ACC112 (cell line): ENCODE measurements around the gene FBP1.

Experiments
- H2AFZ ChIP-seq: fragments of 200-600 bp; sonication (generic); one replicate; pipeline ENCODE4 v1.6.0; 2017; ENCODE audit warnings: antibody characterized with exemption, low read length; ENCODE audit not compliant: unreplicated experiment
- H3K27ac ChIP-seq: fragments of 200-600 bp; sonication (generic); 2 replicates; pipeline ENCODE4 v1.5.1; 2014; ENCODE audit warnings: low read depth, mild to moderate bottlenecking, antibody characterized with exemption, low read length, moderate library complexity
- H3K27me3 ChIP-seq: fragments of 200-600 bp; sonication (generic); 2 replicates; pipeline ENCODE4 v1.6.1; 2014; ENCODE audit warnings: mild to moderate bottlenecking, antibody characterized with exemption, low read length, moderate library complexity, mixed read lengths; ENCODE audit not compliant: insufficient read depth
- H3K36me3 ChIP-seq: fragments of 200-600 bp; sonication (generic); 2 replicates; pipeline ENCODE4 v1.6.1; 2016; ENCODE audit warnings: mild to moderate bottlenecking, antibody characterized with exemption, low read length, moderate library complexity, mixed read lengths; ENCODE audit not compliant: insufficient read depth
- H3K4me1 ChIP-seq: fragments of 200-600 bp; sonication (generic); one replicate; pipeline ENCODE4 v1.6.1; 2016; ENCODE audit warnings: low read length, mixed read lengths; ENCODE audit not compliant: insufficient read depth, unreplicated experiment, control insufficient read depth
- H3K4me3 ChIP-seq: fragments of 200-600 bp; sonication (generic); 2 replicates; pipeline ENCODE4 v1.5.1; 2014; ENCODE audit warnings: mild to moderate bottlenecking, low read depth, low read length
- H3K79me2 ChIP-seq: fragments of 200-600 bp; sonication (generic); one replicate; pipeline ENCODE4 v1.6.0; 2016; ENCODE audit warnings: low read length; ENCODE audit not compliant: control insufficient read depth, unreplicated experiment, insufficient read depth

The FBP1 gene

GRCh38 chr9:94613003-94613402 lies 26.3 kb downstream of the FBP1 start:
- H3K27me3 ChIP-seq, result peaks cover 11% of the 10 kb centered on the region; the same call in 1 of the 2 replicates
- H3K36me3 ChIP-seq, result no peaks in the 10 kb centered on the region
- H3K79me2 ChIP-seq, result no peaks in the 10 kb centered on the region
- H2AFZ ChIP-seq, result no peak overlapping the region
- H3K4me3 ChIP-seq, result no peak overlapping the region
- H3K27ac ChIP-seq, result no peak overlapping the region
- no peaks in the 10 kb centered on the region for H3K4me1 ChIP-seq

DNA sequence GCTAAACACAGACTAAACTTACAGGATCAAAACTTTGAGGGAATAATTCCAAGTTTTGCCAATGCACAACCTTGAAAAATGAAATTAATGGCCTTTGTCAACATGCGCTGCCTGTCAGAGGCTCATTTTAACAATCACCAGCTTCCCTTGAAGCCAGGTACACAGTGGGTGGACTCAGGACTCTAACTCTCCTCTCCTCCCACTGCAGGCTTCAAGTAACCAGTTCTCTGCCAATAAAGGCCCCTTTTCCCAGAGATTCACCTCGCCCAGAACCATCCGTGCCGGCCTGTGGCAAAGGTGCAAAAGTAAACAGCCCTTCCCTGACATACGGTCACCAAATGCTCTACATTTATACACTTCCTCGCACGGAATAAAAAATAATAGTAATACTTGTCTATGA lies 27.2 kb downstream of the FBP1 start:
- Histone ChIP-seq H3K4me1 (no peaks in the 10 kb centered on the region), H3K36me3 (no peaks in the 10 kb centered on the region), H3K27me3 (peaks cover 17% of the 10 kb centered on the region; the same call in 1 of the 2 replicates), H2AFZ (no peak overlapping the region), H3K79me2 (no peaks in the 10 kb centered on the region), H3K27ac (no peak overlapping the region), H3K4me3 (no peak overlapping the region)

DNA sequence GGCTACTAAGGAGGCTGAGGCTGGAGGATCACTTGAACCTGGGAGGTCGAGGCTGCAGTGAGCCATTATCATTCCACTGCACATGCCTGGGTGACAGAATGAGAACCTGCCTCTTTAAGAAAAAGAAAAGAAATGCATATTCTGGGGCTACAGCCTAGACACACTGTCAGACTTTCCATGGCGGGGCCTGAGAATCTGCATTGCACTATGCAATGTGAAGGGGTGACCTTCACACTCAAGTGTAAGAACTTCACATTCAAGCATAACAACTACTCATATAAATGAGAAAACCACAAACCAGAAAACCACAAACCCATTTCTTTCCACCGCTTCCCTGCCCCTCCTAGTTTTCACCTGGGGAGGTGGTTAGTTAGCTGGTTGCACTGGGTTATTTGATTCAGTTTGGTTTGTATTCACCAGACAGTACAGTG lies 27.7 kb downstream of the FBP1 start:
- no peaks in the 10 kb centered on the region for H3K4me1 ChIP-seq
- no peak overlapping the region for H2AFZ ChIP-seq
- H3K36me3 ChIP-seq, result no peaks in the 10 kb centered on the region
- peaks cover 17% of the 10 kb centered on the region; the same call in 1 of the 2 replicates for H3K27me3 ChIP-seq
- H3K4me3 ChIP-seq, result no peak overlapping the region
- H3K27ac ChIP-seq, result no peak overlapping the region
- no peaks in the 10 kb centered on the region for H3K79me2 ChIP-seq

GRCh38 chr9:94610181-94610606 lies 29.1 kb downstream of the FBP1 start:
- Histone ChIP-seq H3K27me3 (peaks cover 26% of the 10 kb centered on the region; the same call in 1 of the 2 replicates), H2AFZ (no peak overlapping the region), H3K36me3 (no peaks in the 10 kb centered on the region), H3K4me1 (no peaks in the 10 kb centered on the region), H3K4me3 (no peak overlapping the region), H3K27ac (no peak overlapping the region), H3K79me2 (no peaks in the 10 kb centered on the region)

DNA sequence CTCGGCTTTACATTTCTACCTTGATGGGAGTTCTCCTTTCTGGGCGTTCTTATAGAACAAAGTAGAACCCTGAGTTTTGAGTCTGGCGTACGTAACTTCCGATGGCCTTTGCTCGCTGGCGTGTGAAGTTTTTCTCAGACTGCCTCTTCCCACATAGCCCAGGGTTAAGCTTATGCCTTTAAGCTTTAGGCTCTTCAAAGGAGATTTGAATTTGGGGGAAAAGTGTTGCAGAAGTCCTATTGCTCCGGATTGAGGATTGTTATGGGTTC lies 32.0 kb downstream of the FBP1 start:
- no peak overlapping the region for H3K27ac ChIP-seq
- H3K4me1 ChIP-seq, result no peaks in the 10 kb centered on the region
- no peak overlapping the region for H3K4me3 ChIP-seq
- H2AFZ ChIP-seq, result no peak overlapping the region
- no peaks in the 10 kb centered on the region for H3K79me2 ChIP-seq
- H3K36me3 ChIP-seq, result no peaks in the 10 kb centered on the region
- H3K27me3 ChIP-seq, result peaks cover 30% of the 10 kb centered on the region; the same call in 1 of the 2 replicates

- H3K27ac ChIP-seq, result no peak overlapping the region
- H3K4me1 ChIP-seq, result no peaks in the 10 kb centered on the region
Observed at GRCh38 chr9:94606646-94607422, 32.5 kb downstream of the FBP1 start.

DNA sequence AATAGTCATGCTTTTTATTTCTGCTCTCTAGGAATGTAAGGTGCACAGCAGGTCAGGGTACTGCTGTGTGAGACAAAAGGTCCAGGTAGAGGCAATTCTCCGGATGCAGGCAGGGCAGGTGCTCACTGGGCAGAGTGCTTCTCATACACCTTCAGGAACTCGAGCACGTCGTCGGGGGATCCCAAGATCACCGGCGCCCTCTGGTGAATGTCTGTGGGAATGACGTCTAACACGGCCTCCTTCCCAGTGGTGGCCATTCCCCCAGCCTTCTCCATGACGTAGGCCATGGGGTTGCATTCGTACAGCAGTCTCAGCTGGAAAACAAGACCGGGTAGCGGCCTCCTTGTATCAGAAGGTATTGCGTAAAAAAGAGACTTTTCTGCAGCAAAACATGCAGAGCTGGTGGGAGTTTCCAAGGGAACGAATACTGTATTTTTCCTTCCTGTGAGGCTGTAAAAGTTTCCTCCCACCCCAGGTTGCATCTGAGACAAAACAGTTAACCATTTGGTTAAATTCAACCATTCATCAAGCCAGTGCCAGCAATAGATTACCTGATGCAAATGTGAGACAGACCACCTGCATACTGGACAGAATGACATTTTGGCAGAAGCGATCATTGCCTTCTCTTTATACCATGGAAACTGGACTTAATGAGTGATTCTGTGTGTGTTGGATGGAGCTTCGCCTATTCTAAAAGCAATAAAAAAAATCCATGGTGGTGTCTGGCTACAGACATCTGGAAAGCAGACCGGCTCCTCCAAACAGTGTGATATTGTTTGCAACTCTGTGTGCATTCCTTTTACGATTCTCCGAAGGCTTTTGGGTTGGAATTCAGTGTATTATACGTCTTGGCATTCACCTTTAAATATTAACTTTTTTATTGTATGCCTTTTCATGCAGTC lies 35.8 kb downstream of the FBP1 start:
- Histone ChIP-seq H3K79me2 (no peaks in the 10 kb centered on the region), H2AFZ (no peak overlapping the region)

More at GRCh38 chr9:94606646-94607422, 32.5 kb downstream of the FBP1 start:
- Histone ChIP-seq H3K4me3 (no peak overlapping the region), H3K27me3 (peaks cover 30% of the 10 kb centered on the region; the same call in 1 of the 2 replicates), H3K79me2 (no peaks in the 10 kb centered on the region), H3K36me3 (no peaks in the 10 kb centered on the region), H2AFZ (no peak overlapping the region)

DNA sequence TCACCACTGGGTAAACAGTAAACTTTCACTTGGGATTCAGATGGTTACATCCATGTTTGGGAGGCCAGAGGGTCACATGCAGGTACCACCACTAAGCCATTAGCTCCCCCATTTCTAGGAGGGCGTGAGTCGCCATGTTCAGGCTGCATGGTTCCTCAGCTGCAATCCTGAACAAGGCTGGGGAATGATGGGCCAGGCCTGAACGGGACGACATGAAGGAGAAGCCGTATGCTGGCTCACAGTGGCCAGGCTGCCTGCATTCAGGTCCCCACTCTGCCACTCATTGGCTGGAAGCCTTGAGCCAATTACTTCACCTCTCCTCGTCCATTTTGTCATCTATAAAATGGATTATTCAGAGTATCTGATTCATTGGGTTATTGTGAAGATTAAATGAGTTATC lies 36.7 kb downstream of the FBP1 start:
- Histone ChIP-seq H3K79me2 (no peaks in the 10 kb centered on the region), H2AFZ (no peak overlapping the region)

More for the DNA sequence above, 35.8 kb downstream of the FBP1 start:
- no peak overlapping the region for H3K27ac ChIP-seq
- H3K4me1 ChIP-seq, result no peaks in the 10 kb centered on the region
- no peak overlapping the region for H3K4me3 ChIP-seq
- no peaks in the 10 kb centered on the region for H3K36me3 ChIP-seq
- peaks cover 21% of the 10 kb centered on the region; the same call in 1 of the 2 replicates for H3K27me3 ChIP-seq

DNA sequence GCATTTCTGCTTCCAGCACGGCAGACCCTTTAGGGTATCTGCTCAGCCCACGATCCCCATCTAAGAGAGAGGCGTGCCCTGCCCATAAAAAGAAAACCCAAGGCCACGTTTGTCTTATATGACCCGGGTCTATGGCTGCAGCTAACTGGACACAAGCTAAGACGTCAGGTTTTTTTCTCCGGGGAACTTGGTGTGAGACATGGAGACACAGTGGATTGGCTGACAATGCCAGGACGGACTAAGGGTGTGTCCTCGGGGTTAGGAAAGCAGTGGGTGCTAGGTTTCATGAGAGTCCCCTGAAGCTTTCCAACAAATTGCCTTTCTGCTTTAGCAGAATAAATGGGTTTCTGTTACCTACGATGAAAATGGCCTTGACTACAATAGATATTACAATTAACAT lies 38.6 kb downstream of the FBP1 start:
- Histone ChIP-seq H3K27me3 (peaks cover 14% of the 10 kb centered on the region), H3K4me3 (no peak overlapping the region), H3K79me2 (no peaks in the 10 kb centered on the region), H3K4me1 (no peaks in the 10 kb centered on the region), H3K36me3 (no peaks in the 10 kb centered on the region), H3K27ac (no peak overlapping the region), H2AFZ (no peak overlapping the region)

More for the DNA sequence above, 36.7 kb downstream of the FBP1 start:
- H3K4me1 ChIP-seq, result no peaks in the 10 kb centered on the region
- H3K27ac ChIP-seq, result no peak overlapping the region
- H3K4me3 ChIP-seq, result no peak overlapping the region
- peaks cover 20% of the 10 kb centered on the region; the same call in 1 of the 2 replicates for H3K27me3 ChIP-seq
- no peaks in the 10 kb centered on the region for H3K36me3 ChIP-seq

- Histone ChIP-seq H3K36me3 (no peaks in the 10 kb centered on the region), H2AFZ (no peak overlapping the region), H3K27ac (no peak overlapping the region), H3K27me3 (peaks cover 13% of the 10 kb centered on the region), H3K79me2 (no peaks in the 10 kb centered on the region), H3K4me3 (no peak overlapping the region), H3K4me1 (no peaks in the 10 kb centered on the region)
Observed at GRCh38 chr9:94600258-94600657, 39.1 kb downstream of the FBP1 start.
